Measurements from ENCODE around the gene STK11. TPM values are rescaled to one million over a fixed set of nuclear protein-coding genes. Genes with fewer than 3 reads are reported as not detected.
A peak's percentile ranks its signal among the peaks of the same experiment; 100 is the strongest.

The STK11 gene
- total RNA-seq, 5 donors from 2014 or later (not counting 1 experiment from before 2014, with no cell fraction given), result 70.2 to 115 (median 99.5) TPM

DNA sequence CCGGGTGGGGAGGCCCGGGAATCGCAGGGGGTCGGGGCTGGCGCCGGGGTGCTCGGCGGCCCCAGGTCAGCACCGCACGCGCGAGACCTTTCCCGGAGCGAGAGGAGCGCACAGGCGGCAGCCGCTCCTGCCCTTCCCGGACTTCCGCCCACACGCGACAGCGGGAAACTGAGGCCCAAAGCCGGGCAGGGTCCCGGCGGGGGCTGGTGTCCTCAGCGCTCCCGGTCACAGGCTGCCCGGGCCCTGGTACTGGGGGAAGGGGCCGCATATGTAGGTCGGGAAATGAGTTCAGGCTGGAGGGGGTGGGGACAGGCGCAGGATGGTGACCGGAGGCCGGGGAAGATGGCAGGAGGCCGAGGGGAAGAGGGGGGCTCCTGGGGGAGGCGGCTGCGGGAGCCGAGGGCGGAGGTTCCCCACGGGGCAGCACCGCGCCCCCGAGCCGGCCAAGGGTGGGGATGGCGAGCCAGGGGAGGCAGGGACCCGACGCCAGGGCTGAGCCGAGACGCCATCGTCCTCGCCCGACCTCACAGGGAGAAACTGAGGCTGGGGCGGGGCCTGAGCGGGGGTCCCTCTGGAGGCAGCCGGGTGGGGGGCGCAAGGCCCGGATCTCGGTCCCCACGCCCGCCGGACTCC, 31.6 kb downstream of the STK11 start:
- peaks cover 24 to 30% (median 28%) of the 10 kb centered on the region in 3 donors for H3K4me1 Mint-ChIP-seq
- H3K4me3 Mint-ChIP-seq, result peak overlapping the region in 2 of 3 donors; percentile 28 to 55
- H3K9me3 Mint-ChIP-seq, result no peaks in the 10 kb centered on the region
- Histone ChIP-seq H3K27ac (ENCODE audit: low read length) (no peak overlapping the region), H3K27me3 (replicated peaks in 1 of 2; ENCODE audit: control insufficient read depth in 2 of 2, extremely low read depth in 1 of 2, insufficient read depth in 2 of 2, low read length in 1 of 2) (peaks cover 2 to 40% of the 10 kb centered on the region in 2 experiments), H3K4me3 (ENCODE audit: control insufficient read depth in 1 of 2, extremely low read depth in 1 of 2, low read length in 1 of 2) (peak overlapping the region; percentile 19 to 47), H3K9me3 (no peaks in the 10 kb centered on the region), H3K4me1 (ENCODE audit: control insufficient read depth in 1 of 2, extremely low read depth in 1 of 2, insufficient read depth in 2 of 2, low read length in 2 of 2) (peaks cover 9 to 46% of the 10 kb centered on the region in 2 experiments), H3K36me3 (ENCODE audit: control insufficient read depth in 2 of 2, extremely low read depth in 1 of 2, insufficient read depth in 1 of 2, low read length in 1 of 2) (no peaks in the 10 kb centered on the region)
- under 1% methylated on average over 59 of the region's 60 CpGs for WGBS (ENCODE audit: insufficient coverage)
- no peak for ATAC-seq (replicated peaks in 1 of 4)
- H3K27me3 Mint-ChIP-seq, result peaks cover 5 to 8% of the 10 kb centered on the region in 2 donors
- H3K27ac Mint-ChIP-seq, result no peak overlapping the region
- CTCF ChIA-PET, result no interaction called here
- H3K36me3 Mint-ChIP-seq, result no peaks in the 10 kb centered on the region
- peak in 2 of 35 experiments; percentile 6 to 18 for DNase-seq
- POLR2A ChIA-PET, result no interaction called here

DNA sequence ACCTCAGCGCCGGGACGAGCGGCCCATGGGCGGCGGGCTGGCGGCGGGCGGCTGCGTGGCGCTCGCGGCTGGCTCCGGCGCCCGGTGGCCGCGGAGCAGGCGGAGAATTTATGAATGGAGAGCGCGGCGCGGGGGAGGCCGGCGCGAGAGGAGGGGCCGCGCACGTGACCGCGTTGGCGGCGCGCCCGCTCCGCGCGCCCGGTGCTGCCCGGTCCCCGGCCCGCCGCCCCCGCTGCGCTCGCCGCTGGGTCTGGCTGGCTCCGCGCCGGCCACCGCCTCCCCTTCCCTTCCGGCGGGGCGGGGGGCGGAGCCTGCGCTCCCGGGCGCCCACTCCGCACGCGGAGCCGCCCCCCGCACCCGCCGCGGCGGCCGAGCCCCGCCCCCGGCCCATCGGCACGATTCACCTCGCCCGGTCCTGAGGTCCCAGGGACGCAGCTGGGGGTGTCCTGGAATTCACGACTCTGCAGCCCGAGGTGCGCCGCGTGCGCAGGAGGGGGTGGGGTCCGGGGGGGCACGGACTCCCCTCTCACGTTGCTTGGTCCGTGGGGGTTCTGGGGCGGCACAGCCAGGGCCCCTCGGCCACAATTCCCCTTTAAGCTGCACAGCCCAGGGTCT, 32.3 kb downstream of the STK11 start, which contains the start of gene CBARP:
Gene CBARP, minus strand, starts transcription at position 252 of the 615 bp plus-strand sequence. CDS start 1,905 bp downstream, outside the sequence.
- H3K4me3 ChIP-seq (ENCODE audit: control insufficient read depth in 1 of 2, extremely low read depth in 1 of 2, low read length in 1 of 2), result peak within 1 kb of the TSS; percentile 19 to 47
- CTCF ChIA-PET, result interaction anchor here in 1 of 2 donors (0.6 kb wide), 1 partner anchor 71 kb away, joined by 3 read pairs; no protein-coding TSS in a partner anchor
- POLR2A ChIA-PET, result interaction anchor here in 1 of 2 donors (0.7 to 1.3 kb wide), 2 partner anchors 31 to 33 kb away, joined by 3 to 7 read pairs; partner anchors contain the start of gene CIRBP

DNA sequence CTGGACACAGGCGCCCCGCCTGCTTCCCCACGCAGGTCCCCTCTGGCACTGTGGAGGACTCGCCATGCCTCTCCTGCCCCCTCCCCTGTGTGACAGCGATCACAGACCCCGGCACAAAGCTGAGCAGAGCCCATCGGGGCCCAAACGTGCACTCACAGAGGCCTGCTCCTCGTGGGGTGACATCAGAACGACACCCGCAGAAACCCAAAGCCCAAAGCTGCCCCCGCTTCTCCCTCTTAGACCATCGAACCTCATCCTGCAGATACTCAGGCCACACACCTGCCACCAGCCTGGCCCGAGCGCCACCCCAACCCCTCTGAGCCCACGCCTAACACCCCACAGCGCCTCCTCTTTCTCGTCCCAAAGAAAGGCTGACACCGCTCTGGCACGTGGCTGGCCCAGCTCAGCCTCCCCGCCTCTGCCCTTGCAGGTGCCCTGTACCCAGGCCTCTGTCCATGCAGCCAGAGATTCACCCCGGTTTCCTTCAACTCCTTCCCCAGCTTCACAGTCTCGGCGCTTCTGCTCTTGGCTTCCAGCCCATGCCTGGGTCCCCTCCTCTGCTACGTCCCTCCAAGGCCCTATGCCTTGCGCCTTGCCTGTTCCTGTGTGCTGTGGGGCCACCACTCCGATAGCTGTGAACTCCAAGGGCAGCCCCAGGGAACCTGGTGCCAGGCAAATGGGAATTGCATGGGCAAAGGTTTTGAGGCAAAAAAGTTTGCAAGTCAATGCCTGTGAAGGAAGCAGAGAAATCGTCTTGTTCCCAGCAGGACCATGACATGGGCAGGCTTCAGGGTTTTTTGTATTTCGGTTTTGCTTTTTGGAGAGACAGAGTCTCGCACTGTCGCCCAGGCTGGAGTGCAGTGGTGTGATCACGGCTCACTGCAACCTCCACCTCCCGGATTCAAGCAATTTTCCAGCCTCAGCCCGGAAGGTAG, 33.1 kb downstream of the STK11 start:
- DNase-seq, result peak in 3 of 35 experiments; percentile 9 to 40 (median 16)
- Histone ChIP-seq H3K4me3 (ENCODE audit: control insufficient read depth in 1 of 2, extremely low read depth in 1 of 2, low read length in 1 of 2) (peak overlapping the region; percentile 15 to 47), H3K4me1 (ENCODE audit: control insufficient read depth in 1 of 2, extremely low read depth in 1 of 2, insufficient read depth in 2 of 2, low read length in 2 of 2) (peaks cover 9 to 61% of the 10 kb centered on the region in 2 experiments), H3K27me3 (replicated peaks in 1 of 2; ENCODE audit: control insufficient read depth in 2 of 2, extremely low read depth in 1 of 2, insufficient read depth in 2 of 2, low read length in 1 of 2) (peaks cover 2 to 40% of the 10 kb centered on the region in 2 experiments), H3K36me3 (ENCODE audit: control insufficient read depth in 2 of 2, extremely low read depth in 1 of 2, insufficient read depth in 1 of 2, low read length in 1 of 2) (peaks cover 0 to under 1% of the 10 kb centered on the region in 2 donors), H3K9me3 (no peaks in the 10 kb centered on the region), H3K27ac (ENCODE audit: low read length) (no peak overlapping the region)
- Mint-ChIP-seq H3K27ac (peak overlapping the region in 1 of 2 donors; percentile 66), H3K27me3 (peaks cover 5 to 8% of the 10 kb centered on the region in 2 donors), H3K4me1 (peaks cover 24 to 42% (median 42%) of the 10 kb centered on the region in 3 donors), H3K36me3 (no peaks in the 10 kb centered on the region), H3K9me3 (no peaks in the 10 kb centered on the region), H3K4me3 (peak overlapping the region; percentile 78 to 93 (median 80))
- no peak for ATAC-seq (replicated peaks in 1 of 4)
- ChIA-PET CTCF (no interaction called here), POLR2A (interaction anchor here in 1 of 2 donors (1.3 kb wide), 1 partner anchor 30 kb away, joined by 3 read pairs; the partner anchor contains the start of gene CIRBP)
- 61% methylated on average over 30 of the region's 34 CpGs for WGBS (ENCODE audit: insufficient coverage)

More for the DNA sequence above, 32.3 kb downstream of the STK11 start, which contains the start of gene CBARP:
- Mint-ChIP-seq H3K27me3 (peaks cover 5 to 8% of the 10 kb centered on the region in 2 donors), H3K4me3 (peak within 1 kb of the TSS; percentile 78 to 93 (median 80)), H3K36me3 (no peaks in the 10 kb centered on the region), H3K4me1 (peaks cover 24 to 35% (median 34%) of the 10 kb centered on the region in 3 donors), H3K27ac (peak within 1 kb of the TSS in 1 of 2 donors; percentile 66), H3K9me3 (no peaks in the 10 kb centered on the region)
- Histone ChIP-seq H3K27ac (ENCODE audit: low read length) (no peak within 1 kb of the TSS), H3K4me1 (ENCODE audit: control insufficient read depth in 1 of 2, extremely low read depth in 1 of 2, insufficient read depth in 2 of 2, low read length in 2 of 2) (peaks cover 9 to 53% of the 10 kb centered on the region in 2 experiments), H3K9me3 (no peaks in the 10 kb centered on the region), H3K36me3 (ENCODE audit: control insufficient read depth in 2 of 2, extremely low read depth in 1 of 2, insufficient read depth in 1 of 2, low read length in 1 of 2) (no peaks in the 10 kb centered on the region), H3K27me3 (replicated peaks in 1 of 2; ENCODE audit: control insufficient read depth in 2 of 2, extremely low read depth in 1 of 2, insufficient read depth in 2 of 2, low read length in 1 of 2) (peaks cover 2 to 40% of the 10 kb centered on the region in 2 experiments)
- WGBS (ENCODE audit: insufficient coverage), result under 1% methylated on average over 83 of the region's 87 CpGs
- peak in 4 of 35 experiments; percentile 11 to 60 (median 39) for DNase-seq
- ATAC-seq (replicated peaks in 1 of 4), result peak in 2 of 4 experiments; percentile 2 to 5

DNA sequence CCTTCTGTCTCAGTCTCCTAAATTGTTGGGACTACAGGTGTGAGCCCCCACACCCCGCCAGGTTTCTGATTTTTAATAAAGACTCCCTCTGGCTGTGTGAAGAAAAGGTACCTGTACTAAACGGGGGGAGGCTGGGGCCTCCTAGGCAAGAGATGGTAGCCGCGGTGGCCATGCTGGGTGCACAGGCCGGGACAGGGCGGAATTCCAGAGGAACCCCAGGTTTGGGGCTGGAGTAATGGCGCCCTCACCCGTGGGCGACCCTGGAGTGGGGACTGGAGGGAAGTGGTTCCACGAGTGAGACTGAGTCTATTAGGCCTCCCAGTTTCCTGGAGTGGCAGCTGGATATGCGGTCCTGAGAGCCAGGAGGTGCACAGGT, 33.8 kb downstream of the STK11 start:
- Mint-ChIP-seq H3K27ac (peak overlapping the region; percentile 58 to 66), H3K36me3 (no peaks in the 10 kb centered on the region), H3K4me3 (peak overlapping the region; percentile 78 to 93 (median 80)), H3K4me1 (peaks cover 24 to 43% (median 42%) of the 10 kb centered on the region in 3 donors), H3K27me3 (peaks cover 5 to 8% of the 10 kb centered on the region in 2 donors), H3K9me3 (no peaks in the 10 kb centered on the region)
- H3K27ac ChIP-seq (ENCODE audit: low read length), result peak overlapping the region; percentile 70
- ATAC-seq (replicated peaks in 1 of 4) (no peak), DNase-seq (peak in 2 of 35 experiments; percentile 14 to 26)
- no peak overlapping the region for H3K4me3 ChIP-seq (ENCODE audit: control insufficient read depth in 1 of 2, extremely low read depth in 1 of 2, low read length in 1 of 2)
- ChIA-PET POLR2A (no interaction called here), CTCF (no interaction called here)
- 91% methylated on average over 8 of the region's 11 CpGs for WGBS (ENCODE audit: insufficient coverage)
- no peaks in the 10 kb centered on the region for H3K9me3 ChIP-seq
- peaks cover 2 to 40% of the 10 kb centered on the region in 2 experiments for H3K27me3 ChIP-seq (replicated peaks in 1 of 2; ENCODE audit: control insufficient read depth in 2 of 2, extremely low read depth in 1 of 2, insufficient read depth in 2 of 2, low read length in 1 of 2)
- H3K36me3 ChIP-seq (ENCODE audit: control insufficient read depth in 2 of 2, extremely low read depth in 1 of 2, insufficient read depth in 1 of 2, low read length in 1 of 2), result peaks cover 4 to 8% of the 10 kb centered on the region in 2 donors
- H3K4me1 ChIP-seq (ENCODE audit: control insufficient read depth in 1 of 2, extremely low read depth in 1 of 2, insufficient read depth in 2 of 2, low read length in 2 of 2), result peaks cover 12 to 69% of the 10 kb centered on the region in 2 experiments

DNA sequence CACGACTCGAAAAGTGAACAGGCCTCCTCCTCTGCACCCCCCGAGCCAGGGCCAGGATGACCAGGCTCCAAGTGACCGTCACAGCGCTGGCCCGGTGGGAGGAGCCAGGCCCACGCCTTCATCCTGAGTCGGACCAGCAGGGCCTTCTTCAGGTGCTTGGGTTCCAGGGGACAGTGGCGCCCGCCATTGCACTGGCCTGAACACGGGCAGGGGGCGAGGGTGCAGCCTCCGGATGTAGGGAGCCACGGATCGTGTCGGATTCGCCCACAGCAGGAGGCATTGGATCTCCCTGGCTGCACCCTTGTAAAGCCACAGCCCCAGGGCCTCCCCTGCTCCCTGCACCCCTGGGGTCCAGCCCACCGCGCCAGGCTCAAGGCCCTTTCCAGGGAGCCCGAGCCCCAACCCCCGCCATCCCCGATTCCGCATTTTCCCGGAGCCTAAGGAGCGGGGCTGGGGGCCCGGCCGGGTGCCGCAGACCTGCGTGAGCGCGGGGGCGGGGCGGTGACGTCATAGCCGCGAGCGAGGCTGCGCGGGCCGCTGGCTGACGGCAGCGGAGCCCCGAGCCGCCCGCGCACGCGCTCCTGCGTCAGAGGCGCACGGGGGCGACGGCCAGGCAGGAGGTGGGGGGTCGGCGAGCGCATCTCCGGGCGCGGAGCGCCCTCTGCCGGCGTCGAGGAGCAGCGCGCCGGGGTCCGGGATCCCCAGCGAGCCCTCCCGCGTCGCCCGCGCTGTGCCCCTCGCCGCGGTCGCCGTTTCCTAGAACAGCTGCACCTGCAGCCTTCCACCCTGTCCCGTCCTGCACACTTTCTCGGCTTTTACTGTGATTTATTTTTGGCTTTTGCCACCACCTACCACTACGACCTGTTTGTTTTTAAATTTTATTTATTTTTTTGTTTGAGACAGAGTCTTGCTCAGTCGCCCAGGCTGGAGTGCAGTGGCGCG, 34.5 kb downstream of the STK11 start:
- peaks cover 24 to 47% (median 46%) of the 10 kb centered on the region in 3 donors for H3K4me1 Mint-ChIP-seq
- WGBS (ENCODE audit: insufficient coverage), result 15% methylated on average over 76 of the region's 84 CpGs
- H3K4me3 ChIP-seq (ENCODE audit: control insufficient read depth in 1 of 2, extremely low read depth in 1 of 2, low read length in 1 of 2), result peak overlapping the region; percentile 24 to 35

More for the DNA sequence above, 34.5 kb downstream of the STK11 start:
- ATAC-seq (replicated peaks in 1 of 4), result peak; percentile 47 to 71 (median 50)
- Mint-ChIP-seq H3K9me3 (no peaks in the 10 kb centered on the region), H3K27ac (peak overlapping the region in 1 of 2 donors; percentile 58), H3K36me3 (no peaks in the 10 kb centered on the region), H3K27me3 (peaks cover 5 to 8% of the 10 kb centered on the region in 2 donors), H3K4me3 (peak overlapping the region in 2 of 3 donors; percentile 88 to 93)
- peak overlapping the region; percentile 70 for H3K27ac ChIP-seq (ENCODE audit: low read length)
- POLR2A ChIA-PET, result interaction anchor here (0.6 to 1.1 kb wide), 3 partner anchors 29 to 394 kb away, joined by 3 to 5 read pairs (median 3); partner anchors contain the start of gene CIRBP (in 1 of the 2)
- peaks cover 4 to 10% of the 10 kb centered on the region in 2 donors for H3K36me3 ChIP-seq (ENCODE audit: control insufficient read depth in 2 of 2, extremely low read depth in 1 of 2, insufficient read depth in 1 of 2, low read length in 1 of 2)
- peaks cover 2 to 40% of the 10 kb centered on the region in 2 experiments for H3K27me3 ChIP-seq (replicated peaks in 1 of 2; ENCODE audit: control insufficient read depth in 2 of 2, extremely low read depth in 1 of 2, insufficient read depth in 2 of 2, low read length in 1 of 2)
- peaks cover 18 to 75% of the 10 kb centered on the region in 2 experiments for H3K4me1 ChIP-seq (ENCODE audit: control insufficient read depth in 1 of 2, extremely low read depth in 1 of 2, insufficient read depth in 2 of 2, low read length in 2 of 2)
- CTCF ChIA-PET, result interaction anchor here in 1 of 2 donors (1.0 kb wide), 1 partner anchor 22 kb away, joined by 3 read pairs; no protein-coding TSS in a partner anchor
- DNase-seq, result peak; percentile 72 to 100 (median 91)
- no peaks in the 10 kb centered on the region for H3K9me3 ChIP-seq

All from T-cell (primary cell).